Stimulated activated CD4-positive, alpha-beta T cell treated with anti-CD3 and anti-CD28 coated beads, Interleukin-15, amount 100 ng/mL, for 24 hours (primary cell): ENCODE measurements around the gene MELTF.
"Not testable (repeated sequence)": the region's sequence is repeated elsewhere in the genome, so short reads cannot be mapped to it uniquely, and the experiment has no call there.

Experiments used
- DNase-seq: peaks from one replicate; pipeline ENCODE4 v3.0.0-alpha.2; 2020

MELTF gene

DNA sequence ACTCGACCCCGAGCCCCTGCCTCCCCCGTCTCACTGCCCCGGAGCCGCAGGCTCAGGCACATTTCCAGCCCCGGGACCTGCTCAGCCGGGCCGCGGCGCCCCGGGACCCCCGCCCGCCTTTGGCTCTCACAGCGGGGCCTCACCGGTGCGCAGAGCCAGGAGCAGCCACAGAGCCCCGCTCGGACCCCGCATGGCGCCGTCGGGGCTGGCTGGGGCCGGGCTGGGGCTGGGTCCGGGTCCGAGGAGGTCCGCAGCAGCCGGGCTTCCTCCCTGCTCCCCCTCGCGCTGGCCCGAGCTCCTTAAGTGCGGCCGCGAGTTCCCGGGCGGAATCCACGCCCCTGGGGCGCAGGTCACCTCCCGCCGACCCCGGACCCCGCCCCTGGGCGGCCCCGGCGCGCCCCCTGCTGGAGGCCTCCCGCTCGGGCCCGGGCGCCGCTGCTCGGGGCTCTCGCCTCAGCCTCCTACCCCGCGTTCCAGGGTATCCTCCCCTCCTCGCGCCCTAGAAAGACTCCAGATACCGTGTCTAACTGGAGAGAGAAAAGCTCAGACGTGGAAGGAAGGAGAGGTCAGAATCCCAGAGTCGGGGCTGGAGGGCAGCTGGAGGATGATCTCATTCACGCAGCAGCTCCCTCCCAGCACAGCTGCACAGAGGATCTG is at the start of gene MELTF:
TSS of gene MELTF (minus strand) at position 307 of the 657 bp plus-strand sequence. CDS start at position 192, 115 bp downstream.
- peak; percentile 80 for DNase-seq

DNA sequence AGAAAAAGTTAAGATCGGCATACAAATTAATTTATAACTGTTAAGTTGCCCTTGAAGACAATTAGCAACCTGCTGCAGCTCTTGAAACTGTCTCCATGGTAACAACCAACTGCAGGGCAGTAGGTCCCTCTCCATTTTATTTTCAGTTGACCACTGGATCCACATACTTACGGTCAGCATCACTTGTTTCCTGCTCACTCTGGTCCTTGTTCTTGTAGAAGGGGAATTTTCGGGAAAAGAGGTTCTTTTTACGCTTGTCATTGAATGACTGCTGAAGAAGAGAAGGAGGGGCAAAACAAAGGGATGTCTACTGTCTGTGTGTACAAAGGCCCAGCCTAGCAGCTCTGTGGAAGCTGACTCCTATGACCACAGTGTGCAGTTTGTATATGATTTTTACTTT is 46.8 kb upstream of the MELTF start:
- no peak for DNase-seq

DNA sequence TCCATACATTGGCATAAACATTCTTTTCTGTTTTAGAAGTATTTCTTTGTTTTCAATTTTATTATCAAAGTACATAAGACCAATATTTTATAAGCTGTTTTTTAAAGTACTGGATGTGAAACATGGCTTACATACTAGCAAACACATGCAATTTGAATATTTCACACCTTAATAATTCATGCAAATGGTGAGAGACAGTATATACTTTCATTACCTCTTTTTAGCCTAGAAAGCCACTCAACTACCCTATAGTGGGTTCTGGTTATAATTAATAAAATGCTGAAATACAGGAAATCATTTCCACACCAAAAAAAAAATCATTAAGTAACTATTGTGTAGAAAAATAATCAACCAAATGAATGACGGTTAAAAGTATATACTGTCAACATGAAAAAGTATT is 38.5 kb upstream of the MELTF start:
- no peak for DNase-seq

DNA sequence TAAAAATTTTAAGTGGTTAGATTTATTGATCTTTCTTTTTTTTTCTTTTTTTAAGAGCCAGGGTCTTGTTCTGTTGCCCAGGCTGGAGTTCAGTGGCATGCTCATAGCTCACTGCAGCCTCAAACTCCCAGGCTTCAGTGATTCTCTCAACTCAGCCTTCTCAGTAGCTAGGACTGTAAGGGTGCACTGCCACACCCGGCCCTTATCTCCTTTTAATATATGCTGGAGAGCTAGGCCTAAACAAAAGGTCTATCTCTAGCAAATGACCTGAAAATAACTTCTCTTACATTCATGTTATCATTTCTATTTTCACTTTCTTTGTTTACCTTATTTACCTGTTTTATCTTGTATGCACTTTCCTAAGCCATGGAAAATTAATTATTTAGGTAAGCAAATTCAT is 35.2 kb upstream of the MELTF start:
- DNase-seq = no peak

DNA sequence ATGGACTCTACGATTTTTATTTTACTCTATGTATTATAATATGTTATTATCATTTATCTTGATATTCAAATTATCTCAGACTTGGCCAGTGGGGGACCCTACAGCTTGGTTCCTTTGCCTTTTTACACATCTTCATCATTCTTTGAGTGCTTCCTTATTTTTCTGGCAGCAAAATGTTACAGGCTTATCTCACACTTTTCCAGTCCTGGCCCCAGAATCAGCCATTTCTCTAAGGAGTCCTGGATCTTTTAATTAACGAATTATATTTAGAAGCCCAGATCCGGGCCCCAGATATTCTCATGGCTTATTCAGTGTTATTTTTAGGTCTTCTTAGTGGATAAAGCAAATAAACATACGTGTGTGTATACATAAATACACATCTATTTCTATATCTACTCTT is 32.8 kb upstream of the MELTF start:
- no peak for DNase-seq

DNA sequence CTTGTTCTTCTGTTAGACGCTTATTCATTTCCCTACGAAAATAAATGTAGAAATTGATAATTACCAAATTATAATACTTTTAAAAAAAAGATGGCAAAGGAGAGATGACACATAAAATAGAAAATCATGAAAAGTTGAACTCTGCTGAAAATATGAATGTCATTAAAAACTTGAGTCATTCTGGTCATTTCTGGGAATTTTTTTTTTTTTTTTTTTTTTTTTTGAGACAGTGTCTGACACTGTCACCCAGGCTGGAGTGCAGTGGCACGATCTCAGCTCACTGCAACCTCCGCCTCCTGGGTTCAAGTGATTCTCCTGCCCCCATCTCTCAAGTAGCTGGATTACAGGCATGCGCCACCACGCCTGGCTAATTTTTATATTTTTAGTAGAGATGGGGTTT is 22.0 kb upstream of the MELTF start:
- not testable (repeated sequence) for DNase-seq

DNA sequence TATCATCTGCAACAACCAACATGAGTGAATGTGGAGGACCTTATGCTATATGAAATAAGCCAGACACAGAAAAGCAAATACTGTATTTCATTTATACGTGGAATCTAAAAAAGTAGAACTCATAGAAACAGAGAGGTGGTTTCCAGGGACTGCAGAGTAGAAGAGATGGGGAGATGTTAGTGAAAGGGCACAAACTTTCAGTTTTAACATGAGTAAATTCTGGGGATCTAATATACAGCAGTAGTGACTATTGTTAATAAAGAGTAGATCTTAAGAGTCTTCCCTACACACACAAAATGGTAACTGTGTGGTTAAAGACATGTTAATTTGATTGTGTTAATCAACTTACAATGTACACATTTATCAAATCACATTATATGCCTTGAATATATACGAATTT is 20.9 kb upstream of the MELTF start:
- DNase-seq = no peak

DNA sequence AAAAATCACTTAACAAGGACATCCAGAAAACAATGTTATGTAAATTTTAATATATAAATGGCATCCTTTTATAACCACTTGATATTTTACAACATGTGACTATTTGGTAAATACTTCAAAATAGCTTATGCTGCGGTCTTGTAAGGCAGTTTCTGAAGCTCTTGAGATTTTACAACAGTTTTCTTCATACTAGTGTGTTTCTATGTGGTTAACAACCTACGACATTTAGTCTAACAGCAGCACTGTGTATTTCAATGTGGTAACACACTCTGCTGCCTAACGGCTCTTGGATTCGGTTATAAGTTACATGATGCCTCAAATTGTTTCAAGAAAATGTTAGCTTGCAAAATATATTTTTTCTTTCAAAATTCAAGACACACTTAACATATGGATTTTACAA is 12.9 kb upstream of the MELTF start:
- DNase-seq = no peak

DNA sequence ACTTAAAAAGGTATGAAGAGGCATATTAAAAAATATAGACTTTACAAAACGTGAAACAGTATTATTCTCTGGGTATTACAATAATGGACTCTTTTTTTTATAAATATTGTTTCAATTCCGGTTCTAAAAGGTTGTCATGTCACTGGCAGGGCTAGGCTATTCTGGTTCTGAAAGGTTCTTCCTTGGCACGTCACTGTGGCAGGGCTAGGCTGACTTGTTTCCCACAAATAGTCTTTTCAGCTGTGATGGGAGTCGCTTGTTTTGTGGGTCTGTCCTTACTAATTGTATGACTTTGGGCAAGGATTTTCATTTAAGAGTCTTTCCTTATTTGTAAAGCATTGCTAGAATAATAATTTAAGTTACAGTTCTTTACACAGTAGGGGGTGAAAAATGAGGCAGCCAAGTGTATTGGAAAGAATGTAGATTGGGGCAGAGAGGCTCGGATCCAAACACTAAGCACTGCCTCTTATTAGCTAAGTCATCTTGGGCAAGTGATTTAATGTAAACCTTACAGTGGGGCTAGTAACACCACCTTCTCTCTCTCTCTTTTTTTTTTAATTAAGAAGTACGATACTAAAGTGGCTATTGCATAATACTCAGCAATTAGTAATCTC is 12.4 kb upstream of the MELTF start:
- no peak for DNase-seq

DNA sequence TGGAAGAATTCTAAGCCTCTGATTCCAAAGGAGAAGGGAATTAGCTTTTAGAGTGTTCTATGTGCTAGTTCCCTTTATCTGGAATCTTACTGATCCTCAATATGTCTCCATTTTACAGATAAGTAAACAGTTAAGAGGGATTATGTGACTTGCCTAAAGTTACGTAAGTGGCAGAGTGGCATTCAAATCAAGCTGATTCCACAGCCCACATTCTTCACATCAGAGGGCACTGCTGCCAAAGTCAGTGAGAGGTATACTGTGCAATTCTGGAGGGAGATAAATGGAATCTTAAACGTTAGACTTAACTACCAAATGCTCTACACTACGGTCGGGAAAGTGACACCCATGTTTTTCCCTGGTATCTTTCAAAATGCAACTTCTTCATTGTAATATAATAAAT is 11.0 kb upstream of the MELTF start:
- no peak for DNase-seq

DNA sequence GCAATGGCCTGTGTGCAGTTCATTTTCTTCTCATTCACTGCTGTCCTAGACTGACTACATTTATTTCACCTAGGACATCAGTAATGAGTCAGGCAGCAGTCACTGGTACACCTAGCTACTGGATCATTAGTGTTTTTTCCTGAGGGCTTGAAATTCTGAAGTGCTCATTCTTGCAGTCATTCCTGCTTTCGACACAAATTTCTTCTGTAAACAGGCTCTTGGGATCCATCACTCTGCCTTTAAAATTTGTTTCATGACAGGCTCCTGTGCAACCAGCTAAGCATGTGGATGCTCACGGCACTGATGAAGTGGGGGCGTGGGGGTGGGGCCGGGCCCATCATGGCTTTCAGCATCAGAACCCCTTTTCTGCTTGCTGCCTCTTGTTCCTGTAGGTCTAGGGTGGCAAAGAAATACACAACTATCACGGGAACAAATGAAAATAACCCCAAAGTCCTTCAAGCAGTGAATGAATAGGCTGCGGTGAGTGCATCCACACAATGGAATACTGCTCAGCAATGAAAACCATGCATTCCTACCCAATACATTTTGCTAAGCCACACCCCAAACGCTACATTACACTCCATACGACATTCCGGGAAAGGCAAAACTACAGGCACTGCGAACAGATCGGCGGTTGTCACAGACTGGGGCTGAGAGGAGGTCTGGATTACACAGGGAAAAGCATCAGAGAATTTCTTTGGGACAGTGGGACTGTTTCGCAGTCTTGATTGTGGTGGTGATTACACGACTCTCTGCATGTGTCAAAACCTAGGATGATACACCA is 9.3 kb upstream of the MELTF start:
- no peak for DNase-seq

DNA sequence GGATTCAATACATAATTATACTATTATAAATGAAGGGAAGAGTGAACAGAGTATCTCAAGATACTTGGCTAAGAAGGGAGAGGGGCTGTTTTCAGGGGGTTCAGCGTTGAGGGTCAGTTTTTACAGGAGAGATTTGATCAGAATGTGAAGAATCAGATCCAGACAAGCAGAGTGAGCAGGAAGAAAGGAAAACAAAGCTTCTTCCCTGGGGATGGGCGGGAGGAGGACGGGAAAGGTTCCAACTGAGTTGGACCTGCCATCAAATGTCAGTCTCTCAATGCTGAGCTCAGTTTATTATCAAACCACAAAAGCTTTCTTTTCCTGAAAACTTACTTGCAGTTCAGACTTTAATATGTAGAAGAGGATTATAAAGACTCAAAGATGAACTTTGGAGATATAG is 6.0 kb upstream of the MELTF start:
- DNase-seq = no peak

DNA sequence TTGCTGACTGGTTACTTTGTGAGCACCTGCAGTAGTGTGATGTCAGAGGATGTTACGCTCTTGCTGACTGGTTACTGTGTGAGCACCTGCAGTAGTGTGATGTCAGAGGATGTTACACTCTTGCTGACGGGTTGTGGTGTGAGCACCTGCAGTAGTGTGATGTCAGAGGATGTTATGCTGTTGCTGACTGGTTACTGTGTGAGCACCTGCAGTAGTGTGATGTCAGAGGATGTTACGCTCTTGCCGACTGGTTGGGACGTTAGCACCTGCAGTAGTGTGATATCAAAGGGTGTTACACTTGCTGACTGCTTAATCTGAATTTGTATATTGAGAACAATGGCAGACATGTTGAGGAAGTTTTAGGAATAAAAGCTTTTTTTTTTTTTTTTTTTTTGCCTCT is 5.2 kb upstream of the MELTF start:
- not testable (repeated sequence) for DNase-seq

DNA sequence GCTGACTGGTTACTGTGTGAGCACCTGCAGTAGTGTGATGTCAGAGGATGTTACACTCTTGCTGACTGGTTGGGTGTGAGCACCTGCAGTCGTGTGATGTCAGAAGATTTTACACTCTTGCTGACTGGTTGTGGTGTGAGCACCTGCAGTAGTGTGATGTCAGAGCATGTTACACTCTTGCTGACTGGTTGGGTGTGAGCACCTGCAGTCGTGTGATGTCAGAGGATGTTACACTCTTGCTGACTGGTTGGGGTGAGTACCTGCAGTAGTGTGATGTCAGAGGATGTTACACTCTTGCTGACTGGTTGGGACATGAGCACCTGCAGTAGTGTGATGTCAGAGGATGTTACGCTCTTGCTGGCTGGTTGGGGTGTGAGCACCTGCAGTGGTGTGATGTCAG is 4.1 kb upstream of the MELTF start:
- DNase-seq = not testable (repeated sequence)

DNA sequence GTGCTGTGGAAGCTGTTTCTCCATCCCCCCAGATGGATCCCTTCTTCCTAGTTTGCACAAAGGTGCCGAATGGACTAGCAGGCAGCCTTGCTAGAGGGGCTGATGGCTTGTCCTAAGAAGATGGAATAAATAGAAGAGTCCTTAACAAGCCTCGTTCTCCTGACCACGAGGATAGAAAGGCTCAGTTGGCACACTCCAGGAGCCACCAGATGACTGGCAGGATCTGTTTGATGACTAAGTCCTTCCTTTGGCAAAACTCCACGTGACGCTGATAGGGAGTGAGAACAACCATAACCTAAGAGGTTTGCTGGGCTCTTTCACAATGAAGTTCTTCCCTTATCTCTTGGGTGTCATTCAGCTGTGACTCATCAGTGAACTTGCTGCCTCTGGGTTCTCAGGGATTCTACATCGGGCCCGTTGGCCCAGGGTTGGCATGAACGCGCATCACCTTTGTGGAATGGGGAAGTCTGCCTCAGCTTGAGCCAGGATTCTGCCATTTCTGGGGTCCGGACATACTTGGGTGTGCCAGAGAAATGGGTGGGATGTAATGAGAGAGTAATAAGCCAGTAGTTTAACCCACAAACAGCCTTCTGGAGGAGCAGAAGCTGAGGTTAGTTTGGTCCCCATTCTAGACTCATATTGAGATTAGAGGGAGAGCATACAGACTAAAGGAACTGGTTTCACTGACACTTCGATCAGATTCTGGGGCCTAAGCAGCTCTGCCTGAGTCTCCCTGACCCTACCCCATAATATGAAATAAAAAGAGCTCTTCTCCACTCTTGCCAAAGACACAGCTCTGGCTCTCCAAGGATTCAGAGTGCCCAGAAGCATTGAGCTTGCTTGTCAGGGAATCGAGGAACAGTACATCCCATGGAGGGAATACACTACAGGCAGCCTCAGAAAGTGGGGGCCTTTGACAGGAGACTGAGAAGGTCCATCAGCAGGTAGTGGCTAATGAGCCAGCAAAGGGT is 2.0 kb upstream of the MELTF start:
- DNase-seq = peak; percentile 45

DNA sequence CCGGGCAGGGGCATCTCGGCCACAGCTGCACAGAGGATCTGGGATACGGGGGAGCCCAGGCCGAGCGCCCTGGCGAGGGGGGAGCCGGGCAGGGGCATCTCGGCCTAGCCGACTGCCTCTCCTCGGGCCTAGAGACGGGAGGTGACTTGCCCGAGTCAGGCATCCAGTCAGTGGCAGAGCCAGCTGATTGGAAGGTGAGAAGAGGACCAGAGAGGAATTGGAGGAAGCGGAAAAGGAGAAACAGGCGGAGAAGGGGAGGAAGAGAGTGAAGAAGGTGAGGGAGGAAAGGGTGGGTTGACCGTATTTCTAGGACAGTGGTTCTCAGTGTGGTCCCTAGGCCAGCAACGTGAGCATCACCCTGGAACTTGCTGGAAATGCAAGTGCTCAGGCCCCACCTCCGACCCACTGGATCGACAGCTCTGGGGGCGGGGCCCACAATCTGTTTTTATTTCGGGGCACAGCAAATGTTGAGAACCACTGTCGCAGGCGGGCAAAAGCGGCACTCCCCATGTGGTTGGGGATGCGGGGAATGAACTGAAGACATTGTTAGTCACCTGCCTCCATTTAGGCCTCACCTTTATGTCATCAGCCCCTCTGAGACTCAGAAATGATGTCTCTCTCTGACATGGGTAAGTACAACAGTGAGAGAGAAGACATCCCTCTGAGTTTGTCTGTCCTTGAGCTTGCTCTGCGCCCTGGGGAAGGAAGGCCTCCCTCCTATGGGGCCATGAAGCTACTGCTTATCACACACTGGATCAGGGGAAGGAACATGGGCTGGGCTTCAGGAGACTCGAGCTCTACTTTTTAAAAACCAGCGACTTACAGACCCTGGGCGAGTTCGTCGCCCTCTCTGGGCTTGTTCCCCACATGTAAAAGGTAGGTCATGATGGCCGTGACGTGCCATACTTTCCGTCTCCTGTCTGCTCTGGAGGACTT is 1.0 kb upstream of the MELTF start:
- DNase-seq = no peak

DNA sequence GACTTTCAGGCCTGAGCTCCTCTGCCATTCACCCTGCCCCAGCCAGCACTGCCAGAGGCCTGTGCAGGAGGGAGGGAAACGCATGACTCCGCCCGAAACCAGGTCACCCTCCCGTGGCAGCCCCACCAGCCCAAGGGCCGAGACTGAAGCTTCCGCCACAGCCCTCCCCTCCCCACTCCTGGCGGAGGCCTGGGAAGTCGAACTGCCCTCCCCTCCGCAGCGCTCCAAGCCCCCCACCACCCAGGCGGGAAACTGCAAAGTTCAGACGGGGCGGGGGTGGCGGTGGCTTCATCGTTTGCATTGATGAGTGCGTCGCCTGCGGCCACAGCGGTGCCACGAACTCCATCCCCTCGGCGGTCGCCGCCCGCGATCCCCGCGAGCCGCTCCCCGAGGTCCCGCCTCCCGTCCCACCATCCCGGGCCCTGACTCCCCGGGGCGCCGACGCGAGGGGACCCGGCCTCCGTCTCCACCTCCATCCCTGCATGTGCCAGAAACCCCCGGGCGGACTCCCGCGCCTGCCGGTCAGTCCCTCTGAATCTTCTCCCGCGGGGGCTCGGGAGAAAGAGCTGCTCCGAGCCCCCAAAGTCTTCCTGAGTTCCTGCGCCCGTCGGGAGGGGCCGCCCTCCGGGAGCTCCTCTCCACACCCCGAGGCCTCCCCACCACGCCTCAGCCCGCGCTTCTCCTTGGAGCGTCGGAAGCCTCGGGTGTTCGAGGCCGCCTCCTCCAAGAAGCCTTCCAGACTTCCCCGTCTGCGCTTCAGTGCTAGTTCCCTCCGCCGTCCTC is 698 bp downstream of the MELTF start:
- DNase-seq = peak; percentile 42

DNA sequence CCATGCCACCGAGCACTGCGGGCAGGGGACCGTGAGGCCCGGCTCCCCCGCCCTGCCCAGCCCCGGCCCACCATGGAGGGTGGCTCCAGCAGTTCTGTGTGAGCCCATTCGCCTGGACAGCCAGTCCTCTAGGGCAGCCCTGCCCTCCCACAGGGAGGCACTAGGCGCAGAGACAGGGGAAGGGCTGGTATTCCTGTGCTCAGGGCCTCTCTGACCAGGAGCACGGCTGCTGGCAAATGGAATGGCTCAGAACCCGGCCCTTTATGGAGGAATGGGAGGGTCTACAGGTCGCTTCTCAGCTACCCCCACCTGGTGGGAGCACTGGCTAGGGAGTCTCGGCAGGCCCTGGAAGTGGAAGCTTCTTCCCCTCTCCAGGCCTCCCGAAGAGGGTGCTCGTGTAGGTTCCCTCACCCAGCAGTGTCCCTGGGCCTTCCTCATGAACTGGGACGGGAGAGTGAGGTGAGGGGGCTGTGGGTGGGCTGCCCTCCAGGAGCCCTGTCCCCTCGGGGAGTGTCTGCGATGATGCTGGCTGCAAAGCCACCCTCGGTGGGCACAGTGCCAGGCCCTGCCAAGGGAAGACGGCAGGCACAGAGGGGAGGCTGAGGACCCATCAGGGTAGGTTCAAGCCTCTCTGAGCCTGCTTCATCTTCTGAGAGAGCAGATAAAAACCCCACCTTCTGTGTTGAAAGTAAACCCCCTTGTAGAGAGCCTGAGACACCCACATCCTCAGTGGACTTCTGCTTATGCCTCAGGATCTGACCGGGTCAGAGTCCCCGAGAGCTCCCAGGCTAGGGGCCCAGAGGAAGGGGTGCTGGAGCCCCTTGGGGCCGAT is 1.5 kb downstream of the MELTF start:
- DNase-seq = no peak

DNA sequence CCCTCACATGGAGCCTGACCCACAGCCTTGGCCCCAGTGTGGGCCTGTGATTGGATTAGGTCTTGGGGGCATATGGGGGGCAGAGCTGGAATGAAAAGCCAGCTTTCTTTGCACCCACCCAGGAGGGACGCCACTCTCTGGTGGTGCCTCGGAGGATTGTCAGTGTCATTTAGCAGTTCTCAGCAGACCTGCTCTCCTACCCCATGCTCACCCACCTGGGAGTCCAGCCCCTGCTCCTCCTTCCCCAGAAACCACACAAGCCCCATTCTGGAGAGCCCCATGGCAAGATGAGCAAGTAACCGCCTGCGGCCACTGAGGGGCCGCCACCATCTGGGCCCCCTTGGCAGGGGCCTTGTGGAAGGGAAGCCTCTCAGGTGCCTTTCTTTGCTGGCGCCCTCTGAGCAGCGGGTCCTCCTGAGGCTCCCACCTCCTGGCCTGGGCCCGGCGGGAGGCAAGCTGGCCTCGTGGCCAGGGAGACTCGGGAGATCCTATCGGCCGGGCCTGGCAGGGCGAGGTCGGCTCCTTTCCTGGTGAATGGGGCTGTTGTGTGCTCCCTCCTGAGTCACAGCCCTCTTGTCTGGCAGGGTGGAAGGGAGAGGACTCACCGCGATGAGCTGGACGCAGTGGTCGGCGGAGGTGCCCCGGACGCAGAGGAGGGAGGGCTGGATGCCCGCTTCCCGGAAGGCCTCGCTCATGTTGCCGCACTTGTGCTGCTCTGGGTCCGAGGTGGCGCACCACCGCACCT is 2.3 kb downstream of the MELTF start:
- no peak for DNase-seq
